Spleen (tissue), 7 donors: Measurements from ENCODE around the gene SLC35F3.
"Not testable (repeated sequence)": the region's sequence is repeated elsewhere in the genome, so short reads cannot be mapped to it uniquely, and the experiment has no call there.

Experiments used
- CTCF ChIP-seq, 11 experiments: fragments of 200-600 bp in 7 of 11; fragments of 450-650 bp in 4 of 11; sonication (generic) in 4 of 11; IDR thresholded peaks in 8 of 11; conservative IDR thresholded peaks in 3 of 11; 1 replicate in 7 of 11; 2 replicates in 4 of 11; pipeline versions ENCODE4 v1.4.0 to v1.8.0; 2016 to 2021; ENCODE audit warnings: antibody characterized with exemption in 11 of 11, inconsistent platforms in 4 of 11, mild to moderate bottlenecking in 1 of 11
- POLR2AphosphoS5 ChIP-seq, 3 donors: sonication (generic); formaldehyde crosslinking; IDR thresholded peaks; one replicate each; pipeline ENCODE4 v1.5.1; 2017; ENCODE audit warnings: antibody characterized with exemption in 3 of 3
- donor health status: DM: no; HTN: no; CAD: no; lungs with moderate emphysema.
- donor health status: DM: no; HTN: no; CAD: no.
- donor health status: DM: no; HTN: no; CAD: no.

GRCh38 chr1:234211855-234212254 lies 307.4 kb downstream of the SLC35F3 start:
- TF ChIP-seq CTCF (IDR thresholded peaks at IDR 0.05 in 8 of 11, conservative IDR thresholded peaks at IDR 0.05 in 3 of 11); POLR2AphosphoS5 (IDR thresholded peaks at IDR 0.05): not testable (repeated sequence)
